ENCODE measurements around the gene NEFH. TPM values are rescaled to one million over a fixed set of nuclear protein-coding genes. Genes with fewer than 3 reads are reported as not detected.
"Not testable (repeated sequence)": the region's sequence is repeated elsewhere in the genome, so short reads cannot be mapped to it uniquely, and the experiment has no call there.

The NEFH gene
- polyA plus RNA-seq, 4 donors, result 7.9 to 10.8 (median 10.5) TPM

DNA sequence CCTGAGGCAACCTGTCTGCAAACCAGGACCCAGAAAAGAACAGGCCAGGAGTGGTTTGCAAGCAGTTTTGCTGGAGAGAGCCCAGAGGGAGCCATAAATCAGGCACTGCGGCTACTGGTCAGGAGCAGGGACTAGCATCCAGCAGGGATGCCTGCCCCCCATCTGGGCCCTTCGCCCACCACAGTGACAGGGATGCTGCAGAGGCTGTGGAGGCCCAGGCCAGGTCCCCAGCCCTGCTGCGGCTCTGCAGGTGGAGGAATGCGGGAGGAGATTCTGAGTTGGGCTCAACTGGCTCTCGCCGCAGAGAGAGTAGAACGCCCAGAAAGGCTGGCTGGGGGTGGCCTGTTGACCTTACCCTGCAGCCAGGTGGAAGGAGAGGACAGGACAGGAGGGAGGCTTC is 16.4 kb upstream of the NEFH start:
- DNase-seq (ENCODE audit: low read depth in 4 of 4, low spot score in 3 of 4), result no peak

GRCh38 chr22:29464581-29464980 is 15.4 kb upstream of the NEFH start:
- no peak for DNase-seq (ENCODE audit: low read depth in 4 of 4, low spot score in 3 of 4)

DNA sequence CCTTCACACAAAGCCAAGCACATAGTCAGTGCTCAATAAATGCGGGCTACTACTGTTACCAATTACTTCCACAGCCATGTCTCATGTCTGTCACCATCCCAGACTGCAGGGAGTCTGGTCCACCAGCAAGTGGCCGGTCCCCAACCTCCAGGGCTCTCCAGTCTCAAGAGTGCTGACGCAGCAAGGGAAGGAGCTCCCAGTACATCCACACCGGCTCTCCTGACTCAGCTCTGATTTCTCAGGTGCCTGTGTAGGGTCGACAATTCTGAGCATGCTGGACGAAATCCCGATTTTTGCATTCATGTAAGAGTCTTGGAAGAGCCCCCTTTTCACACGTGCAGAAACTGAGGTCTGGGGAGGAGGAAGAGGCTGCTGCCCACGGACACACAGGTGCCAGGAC is 10.3 kb upstream of the NEFH start:
- DNase-seq (ENCODE audit: low read depth in 4 of 4, low spot score in 3 of 4), result no peak

DNA sequence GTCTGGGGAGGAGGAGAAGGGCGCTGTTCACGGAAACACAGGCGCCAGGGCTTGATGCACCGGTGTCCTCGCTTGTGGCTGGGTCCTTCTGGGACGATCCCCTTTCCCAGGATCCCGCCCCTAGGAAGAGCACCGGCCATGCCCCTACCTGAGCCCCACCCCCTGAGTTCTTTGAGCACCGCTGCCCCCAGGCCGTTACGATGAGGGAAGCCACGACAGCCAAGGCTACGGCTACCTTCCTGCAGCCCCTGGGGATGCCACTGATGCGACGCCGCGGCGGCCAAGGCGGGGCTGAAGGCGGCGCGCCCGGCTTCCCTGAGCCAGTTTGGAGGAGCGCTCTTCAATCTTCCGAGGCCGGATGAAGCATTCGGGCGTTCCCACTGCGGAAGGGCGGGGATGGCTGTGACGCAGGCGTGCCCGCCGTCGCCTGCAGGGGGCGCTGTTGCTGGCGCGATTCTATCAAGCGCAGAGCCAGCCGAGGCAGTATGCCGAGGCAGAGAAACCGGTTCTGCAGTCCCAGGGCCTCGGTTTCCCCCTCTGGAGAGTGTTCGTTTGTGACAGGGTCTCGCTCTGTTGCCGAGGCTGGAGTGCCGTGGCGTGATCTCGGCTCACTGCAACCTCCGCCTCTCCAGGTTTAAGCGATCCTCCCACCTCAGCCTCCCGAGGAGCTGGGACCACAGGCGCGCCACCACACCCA is 9.7 kb upstream of the NEFH start:
- DNase-seq (ENCODE audit: low read depth in 4 of 4, low spot score in 3 of 4), result peak in 1 of 4 donors; percentile 54

GRCh38 chr22:29473001-29473400 is 7.0 kb upstream of the NEFH start:
- DNase-seq (ENCODE audit: low read depth in 4 of 4, low spot score in 3 of 4), result no peak

- no peak for DNase-seq (ENCODE audit: low read depth in 4 of 4, low spot score in 3 of 4)
Measured at GRCh38 chr22:29475550-29475949, 4.5 kb upstream of the NEFH start.

GRCh38 chr22:29476116-29476515 is 3.9 kb upstream of the NEFH start:
- no peak for DNase-seq (ENCODE audit: low read depth in 4 of 4, low spot score in 3 of 4)

DNA sequence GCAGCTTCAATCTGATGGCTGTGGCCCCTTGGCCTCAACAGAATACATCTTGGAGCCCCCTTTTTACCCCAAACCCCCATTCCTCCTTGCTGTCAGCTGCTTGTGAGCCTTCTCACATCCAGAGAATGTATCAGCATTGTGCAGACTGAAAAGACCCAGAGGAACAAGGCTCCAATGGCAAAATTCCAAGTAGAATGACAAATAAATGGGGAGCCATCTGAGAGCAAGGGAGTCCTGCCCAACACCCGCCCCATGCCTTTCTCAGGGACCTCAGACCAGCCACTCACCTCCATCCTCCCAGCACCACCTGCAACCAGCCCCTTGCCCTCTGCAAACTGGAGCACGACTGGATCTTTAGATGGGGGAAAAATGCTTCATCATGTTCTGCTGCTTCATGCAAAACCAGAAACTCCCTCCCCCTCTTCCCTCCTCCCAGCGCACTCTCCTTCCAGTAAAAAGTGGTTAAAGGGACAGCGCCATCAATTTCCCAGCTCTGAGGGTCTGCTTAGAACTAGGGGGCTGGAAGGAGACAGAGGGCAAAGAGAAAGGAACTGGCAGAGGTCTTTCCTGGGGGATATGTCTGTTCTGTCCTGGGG is 2.2 kb upstream of the NEFH start:
- no peak for DNase-seq (ENCODE audit: low read depth in 4 of 4, low spot score in 3 of 4)

DNA sequence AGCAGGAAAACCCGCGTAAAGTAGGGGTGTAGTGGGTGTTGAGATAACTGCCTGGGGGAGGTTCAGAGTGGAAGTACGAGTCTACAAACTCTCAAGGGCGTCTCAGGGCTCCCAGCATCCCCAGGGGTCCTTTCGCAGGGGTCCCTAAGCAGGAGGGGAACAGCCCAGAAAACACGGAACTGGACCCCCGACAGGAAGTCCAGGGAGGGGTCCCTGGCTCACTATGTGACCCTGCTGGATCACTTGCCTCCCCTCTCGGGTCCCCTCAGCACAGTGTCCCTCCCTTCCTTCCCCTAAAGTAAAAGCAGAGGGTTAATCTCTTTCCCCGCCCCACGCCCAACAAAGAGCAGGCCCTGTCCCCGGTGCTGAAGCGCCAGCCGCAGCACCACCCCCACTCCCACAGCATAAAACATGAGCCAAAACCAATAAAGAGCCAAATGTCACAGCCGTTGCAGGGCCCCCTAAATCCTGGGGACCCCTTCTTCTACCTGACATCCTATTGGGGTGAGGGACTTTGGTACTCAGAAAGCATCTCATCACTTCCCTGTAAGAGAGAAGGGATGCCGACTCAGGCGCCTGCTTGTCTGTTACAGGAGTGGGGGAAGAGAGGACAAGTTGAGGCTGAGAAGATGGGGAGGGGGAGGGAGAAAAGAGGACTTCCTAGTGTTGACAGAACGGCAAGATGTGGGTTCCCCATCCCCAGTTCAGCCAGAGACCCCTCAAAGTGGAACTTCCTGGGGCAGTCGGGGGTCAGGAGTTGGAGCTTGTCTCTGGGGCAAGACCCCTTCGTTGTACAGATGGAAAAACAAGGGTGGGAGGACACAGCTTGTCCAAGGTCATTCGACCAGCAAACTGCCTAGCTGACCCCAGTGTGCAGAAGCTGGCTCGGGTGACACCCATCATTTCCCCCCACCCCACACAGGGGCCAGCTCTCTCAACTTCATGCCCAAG is 1.4 kb upstream of the NEFH start:
- DNase-seq (ENCODE audit: low read depth in 4 of 4, low spot score in 3 of 4), result no peak

DNA sequence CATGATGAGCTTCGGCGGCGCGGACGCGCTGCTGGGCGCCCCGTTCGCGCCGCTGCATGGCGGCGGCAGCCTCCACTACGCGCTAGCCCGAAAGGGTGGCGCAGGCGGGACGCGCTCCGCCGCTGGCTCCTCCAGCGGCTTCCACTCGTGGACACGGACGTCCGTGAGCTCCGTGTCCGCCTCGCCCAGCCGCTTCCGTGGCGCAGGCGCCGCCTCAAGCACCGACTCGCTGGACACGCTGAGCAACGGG is 169 bp downstream of the NEFH start:
- no peak for DNase-seq (ENCODE audit: low read depth in 4 of 4, low spot score in 3 of 4)

DNA sequence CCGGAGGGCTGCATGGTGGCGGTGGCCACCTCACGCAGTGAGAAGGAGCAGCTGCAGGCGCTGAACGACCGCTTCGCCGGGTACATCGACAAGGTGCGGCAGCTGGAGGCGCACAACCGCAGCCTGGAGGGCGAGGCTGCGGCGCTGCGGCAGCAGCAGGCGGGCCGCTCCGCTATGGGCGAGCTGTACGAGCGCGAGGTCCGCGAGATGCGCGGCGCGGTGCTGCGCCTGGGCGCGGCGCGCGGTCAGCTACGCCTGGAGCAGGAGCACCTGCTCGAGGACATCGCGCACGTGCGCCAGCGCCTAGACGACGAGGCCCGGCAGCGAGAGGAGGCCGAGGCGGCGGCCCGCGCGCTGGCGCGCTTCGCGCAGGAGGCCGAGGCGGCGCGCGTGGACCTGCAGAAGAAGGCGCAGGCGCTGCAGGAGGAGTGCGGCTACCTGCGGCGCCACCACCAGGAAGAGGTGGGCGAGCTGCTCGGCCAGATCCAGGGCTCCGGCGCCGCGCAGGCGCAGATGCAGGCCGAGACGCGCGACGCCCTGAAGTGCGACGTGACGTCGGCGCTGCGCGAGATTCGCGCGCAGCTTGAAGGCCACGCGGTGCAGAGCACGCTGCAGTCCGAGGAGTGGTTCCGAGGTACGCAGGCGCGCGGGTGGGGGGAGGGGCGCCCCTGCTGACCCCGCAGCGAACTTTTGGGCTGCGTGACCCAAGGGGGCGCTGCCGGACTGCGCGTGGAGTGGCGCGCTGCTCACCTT is 670 bp downstream of the NEFH start:
- DNase-seq (ENCODE audit: low read depth in 4 of 4, low spot score in 3 of 4), result peak in 1 of 4 donors; percentile 55

DNA sequence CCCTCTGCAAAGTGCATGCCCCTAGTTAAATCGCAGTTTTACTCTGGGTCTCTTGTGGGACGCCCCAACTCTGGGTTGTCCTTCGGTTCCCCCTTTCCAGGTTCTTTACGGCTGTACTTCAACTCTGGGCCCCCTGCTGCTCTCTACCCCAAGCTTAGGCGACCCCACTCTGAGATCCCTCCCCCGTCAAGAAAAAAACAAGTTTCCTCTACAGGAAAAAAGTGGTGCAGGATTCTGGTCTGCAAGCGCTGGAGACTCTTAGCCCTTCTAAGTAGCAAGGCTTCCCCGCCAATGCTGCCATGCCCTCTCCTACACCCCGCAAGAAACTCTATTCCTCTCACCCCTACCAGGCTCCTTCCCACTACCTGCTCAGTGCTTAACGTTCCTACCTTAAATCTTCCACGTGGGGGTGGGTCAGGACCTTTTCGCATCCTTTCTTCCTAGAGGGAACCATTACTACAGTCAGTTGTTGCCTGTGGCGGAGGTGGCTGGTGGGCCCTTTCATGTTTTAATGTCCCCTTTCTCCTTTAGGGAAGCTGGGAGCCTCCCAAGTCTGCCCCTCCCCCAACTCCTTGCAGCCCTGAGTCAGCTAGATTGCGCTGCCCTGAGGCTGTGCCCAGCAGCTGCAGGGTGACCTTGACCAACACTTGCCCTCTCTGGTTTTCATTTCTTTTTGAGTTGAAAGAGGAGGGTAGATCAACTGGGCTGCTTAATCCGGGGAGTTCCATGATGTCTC is 1.4 kb downstream of the NEFH start:
- DNase-seq (ENCODE audit: low read depth in 4 of 4, low spot score in 3 of 4), result no peak

GRCh38 chr22:29482253-29482652 is 2.2 kb downstream of the NEFH start:
- DNase-seq (ENCODE audit: low read depth in 4 of 4, low spot score in 3 of 4), result no peak

GRCh38 chr22:29482726-29483125 is 2.7 kb downstream of the NEFH start:
- DNase-seq (ENCODE audit: low read depth in 4 of 4, low spot score in 3 of 4), result no peak

GRCh38 chr22:29483254-29483653 is 3.2 kb downstream of the NEFH start:
- no peak for DNase-seq (ENCODE audit: low read depth in 4 of 4, low spot score in 3 of 4)

GRCh38 chr22:29484642-29485041 is 4.6 kb downstream of the NEFH start:
- no peak for DNase-seq (ENCODE audit: low read depth in 4 of 4, low spot score in 3 of 4)

GRCh38 chr22:29485448-29485847 is 5.4 kb downstream of the NEFH start:
- no peak for DNase-seq (ENCODE audit: low read depth in 4 of 4, low spot score in 3 of 4)

GRCh38 chr22:29487426-29487986 is 7.5 kb downstream of the NEFH start:
- DNase-seq (ENCODE audit: low read depth in 4 of 4, low spot score in 3 of 4), result no peak

- DNase-seq (ENCODE audit: low read depth in 4 of 4, low spot score in 3 of 4), result not testable (repeated sequence)
Measured at GRCh38 chr22:29489127-29489780, 9.2 kb downstream of the NEFH start.

- DNase-seq (ENCODE audit: low read depth in 4 of 4, low spot score in 3 of 4), result no peak
Measured at GRCh38 chr22:29491012-29491411, 11.0 kb downstream of the NEFH start.
